Measurements from ENCODE around the gene TRABD2B. TPM values are rescaled to one million over a fixed set of nuclear protein-coding genes. Genes with fewer than 3 reads are reported as not detected.

TRABD2B gene
- total RNA-seq, 1 donor = under 0.01 TPM

GRCh38 chr1:47771751-47772150 is 225.4 kb downstream of the TRABD2B start:
- no peaks in the 10 kb centered on the region for H3K79me2 ChIP-seq (ENCODE audit: insufficient read depth, low read length)
- H2AFZ ChIP-seq (ENCODE audit: low read length) = no peak overlapping the region
- TF ChIP-seq, protein P1, sequence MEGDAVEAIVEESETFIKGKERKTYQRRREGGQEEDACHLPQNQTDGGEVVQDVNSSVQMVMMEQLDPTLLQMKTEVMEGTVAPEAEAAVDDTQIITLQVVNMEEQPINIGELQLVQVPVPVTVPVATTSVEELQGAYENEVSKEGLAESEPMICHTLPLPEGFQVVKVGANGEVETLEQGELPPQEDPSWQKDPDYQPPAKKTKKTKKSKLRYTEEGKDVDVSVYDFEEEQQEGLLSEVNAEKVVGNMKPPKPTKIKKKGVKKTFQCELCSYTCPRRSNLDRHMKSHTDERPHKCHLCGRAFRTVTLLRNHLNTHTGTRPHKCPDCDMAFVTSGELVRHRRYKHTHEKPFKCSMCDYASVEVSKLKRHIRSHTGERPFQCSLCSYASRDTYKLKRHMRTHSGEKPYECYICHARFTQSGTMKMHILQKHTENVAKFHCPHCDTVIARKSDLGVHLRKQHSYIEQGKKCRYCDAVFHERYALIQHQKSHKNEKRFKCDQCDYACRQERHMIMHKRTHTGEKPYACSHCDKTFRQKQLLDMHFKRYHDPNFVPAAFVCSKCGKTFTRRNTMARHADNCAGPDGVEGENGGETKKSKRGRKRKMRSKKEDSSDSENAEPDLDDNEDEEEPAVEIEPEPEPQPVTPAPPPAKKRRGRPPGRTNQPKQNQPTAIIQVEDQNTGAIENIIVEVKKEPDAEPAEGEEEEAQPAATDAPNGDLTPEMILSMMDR (IDR thresholded peaks at IDR 0.05; ENCODE audit: extremely low read depth, low read depth, low read length) = no peak
- H3K9me3 ChIP-seq (ENCODE audit: low read depth, low read length) = no peaks in the 10 kb centered on the region
- H3K27ac ChIP-seq (ENCODE audit: low read depth, low read length) = no peak overlapping the region
- H4K20me1 ChIP-seq (ENCODE audit: insufficient read depth, low read length) = no peaks in the 10 kb centered on the region
- no peaks in the 10 kb centered on the region for H3K4me1 ChIP-seq (ENCODE audit: insufficient read depth, low read length)
- H3K4me2 ChIP-seq (ENCODE audit: insufficient read depth, low read length) = no peak overlapping the region
- H3K4me3 ChIP-seq (ENCODE audit: insufficient read depth, low read length) = no peak overlapping the region
- no peaks in the 10 kb centered on the region for H3K27me3 ChIP-seq (ENCODE audit: insufficient read depth, low read length)
- H3K36me3 ChIP-seq (ENCODE audit: insufficient read depth, low read length) = no peaks in the 10 kb centered on the region
- DNase-seq (ENCODE audit: insufficient read length, low spot score, missing footprints) = peak; percentile 50

- no peak for DNase-seq (ENCODE audit: insufficient read length, low spot score, missing footprints)
- H4K20me1 ChIP-seq (ENCODE audit: insufficient read depth, low read length) = no peaks in the 10 kb centered on the region
- H3K27ac ChIP-seq (ENCODE audit: low read depth, low read length) = no peak overlapping the region
Measured at GRCh38 chr1:47769983-47770382, 227.2 kb downstream of the TRABD2B start.

GRCh38 chr1:47769295-47769694 is 227.9 kb downstream of the TRABD2B start:
- no peaks in the 10 kb centered on the region for H3K4me1 ChIP-seq (ENCODE audit: insufficient read depth, low read length)
- H3K9me3 ChIP-seq (ENCODE audit: low read depth, low read length) = no peaks in the 10 kb centered on the region
- H3K79me2 ChIP-seq (ENCODE audit: insufficient read depth, low read length) = no peaks in the 10 kb centered on the region
- no peaks in the 10 kb centered on the region for H3K36me3 ChIP-seq (ENCODE audit: insufficient read depth, low read length)
- no peaks in the 10 kb centered on the region for H4K20me1 ChIP-seq (ENCODE audit: insufficient read depth, low read length)
- TF ChIP-seq, protein P1 (IDR thresholded peaks at IDR 0.05; ENCODE audit: extremely low read depth, low read depth, low read length) = no peak
- H2AFZ ChIP-seq (ENCODE audit: low read length) = no peak overlapping the region
- H3K27ac ChIP-seq (ENCODE audit: low read depth, low read length) = no peak overlapping the region
- no peak overlapping the region for H3K4me2 ChIP-seq (ENCODE audit: insufficient read depth, low read length)
- H3K4me3 ChIP-seq (ENCODE audit: insufficient read depth, low read length) = no peak overlapping the region
- DNase-seq (ENCODE audit: insufficient read length, low spot score, missing footprints) = no peak
- H3K27me3 ChIP-seq (ENCODE audit: insufficient read depth, low read length) = no peaks in the 10 kb centered on the region

More at GRCh38 chr1:47769983-47770382, 227.2 kb downstream of the TRABD2B start:
- TF ChIP-seq, protein P1 (IDR thresholded peaks at IDR 0.05; ENCODE audit: extremely low read depth, low read depth, low read length) = no peak
- H3K79me2 ChIP-seq (ENCODE audit: insufficient read depth, low read length) = no peaks in the 10 kb centered on the region
- no peaks in the 10 kb centered on the region for H3K4me1 ChIP-seq (ENCODE audit: insufficient read depth, low read length)
- H2AFZ ChIP-seq (ENCODE audit: low read length) = no peak overlapping the region
- no peaks in the 10 kb centered on the region for H3K27me3 ChIP-seq (ENCODE audit: insufficient read depth, low read length)
- H3K4me3 ChIP-seq (ENCODE audit: insufficient read depth, low read length) = no peak overlapping the region
- no peaks in the 10 kb centered on the region for H3K9me3 ChIP-seq (ENCODE audit: low read depth, low read length)
- no peaks in the 10 kb centered on the region for H3K36me3 ChIP-seq (ENCODE audit: insufficient read depth, low read length)
- no peak overlapping the region for H3K4me2 ChIP-seq (ENCODE audit: insufficient read depth, low read length)

- no peaks in the 10 kb centered on the region for H3K4me1 ChIP-seq (ENCODE audit: insufficient read depth, low read length)
- DNase-seq (ENCODE audit: insufficient read length, low spot score, missing footprints) = no peak
- H3K9me3 ChIP-seq (ENCODE audit: low read depth, low read length) = no peaks in the 10 kb centered on the region
- TF ChIP-seq, protein P1 (IDR thresholded peaks at IDR 0.05; ENCODE audit: extremely low read depth, low read depth, low read length) = no peak
- H3K79me2 ChIP-seq (ENCODE audit: insufficient read depth, low read length) = no peaks in the 10 kb centered on the region
- H4K20me1 ChIP-seq (ENCODE audit: insufficient read depth, low read length) = no peaks in the 10 kb centered on the region
- no peak overlapping the region for H2AFZ ChIP-seq (ENCODE audit: low read length)
- H3K4me3 ChIP-seq (ENCODE audit: insufficient read depth, low read length) = no peak overlapping the region
- H3K4me2 ChIP-seq (ENCODE audit: insufficient read depth, low read length) = no peak overlapping the region
- no peaks in the 10 kb centered on the region for H3K36me3 ChIP-seq (ENCODE audit: insufficient read depth, low read length)
- H3K27me3 ChIP-seq (ENCODE audit: insufficient read depth, low read length) = peaks cover 1% of the 10 kb centered on the region
- no peak overlapping the region for H3K27ac ChIP-seq (ENCODE audit: low read depth, low read length)
Measured at GRCh38 chr1:47767741-47768100, 229.5 kb downstream of the TRABD2B start.

Data from osteoblast (primary cell).